Panc1 (cell line): ENCODE measurements around the gene SPZ1. TPM values are rescaled to one million over a fixed set of nuclear protein-coding genes. Genes with fewer than 3 reads are reported as not detected.

Experiments
- ATAC-seq: fragments of 200-7000 bp; cut with Tn5 transposase; 2 replicates; pipeline ENCODE4 v1.9.1; 2020; ENCODE audit warnings: mild to moderate bottlenecking, moderate library complexity
- BruUV-seq: library from RNA; stranded (reverse); fragments of 400-500 nt; replicated peaks from 2 replicates; lab custom pipeline; 2021; lab: Mats Ljungman, UMichigan
- CTCF ChIA-PET: fragments of 300-600 bp; sonication (Branson Sonifier 250); formaldehyde crosslinking; loops from one replicate; lab custom pipeline; 2022; ENCODE audit warnings: antibody characterized with exemption; lab: Charles Lee
- POLR2A ChIA-PET: fragments of 300-600 bp; sonication (Branson Sonifier 250); formaldehyde crosslinking; loops from one replicate; lab custom pipeline; 2022; ENCODE audit warnings: antibody characterized with exemption; lab: Charles Lee
- DNase-seq: peaks from one replicate; pipeline ENCODE4 v3.0.0-alpha.2; 2010; ENCODE audit warnings: low read depth, low spot score
- H3K27ac ChIP-seq: 2 replicates; pipeline ENCODE4 v1.5.1; 2011; ENCODE audit warnings: mild to moderate bottlenecking, low read length, inconsistent platforms
- H3K27me3 ChIP-seq: fragments of 200-500 bp; sonication (Bioruptor generic); 2 replicates; pipeline ENCODE4 v1.6.0; 2014; ENCODE audit warnings: low read length, inconsistent platforms; ENCODE audit not compliant: control insufficient read depth, insufficient read depth
- H3K36me3 ChIP-seq: fragments of 200-500 bp; sonication (Bioruptor generic); 2 replicates; pipeline ENCODE4 v1.5.1; 2014; ENCODE audit warnings: inconsistent platforms, mild to moderate bottlenecking, low read length, moderate library complexity; ENCODE audit not compliant: control insufficient read depth, insufficient read depth
- H3K4me1 ChIP-seq: 2 replicates; pipeline ENCODE4 v1.5.1; 2011; ENCODE audit warnings: inconsistent platforms, mild to moderate bottlenecking, low read length, moderate library complexity; ENCODE audit not compliant: control insufficient read depth, insufficient read depth
- H3K4me3 ChIP-seq, 2 experiments: 2 replicates each; pipeline ENCODE4 v1.5.1; 2011 to 2012; ENCODE audit warnings: low read depth in 2 of 2, low read length in 2 of 2, mild to moderate bottlenecking in 2 of 2, inconsistent platforms in 1 of 2, moderate library complexity in 1 of 2
- H3K9me3 ChIP-seq: fragments of 200-500 bp; sonication (Bioruptor generic); 2 replicates; pipeline ENCODE4 v1.5.1; 2014; ENCODE audit warnings: low read depth, mild to moderate bottlenecking, inconsistent platforms, low read length, moderate library complexity; ENCODE audit not compliant: control insufficient read depth, insufficient read depth
- CTCF ChIP-seq: fragments of 450-650 bp; IDR thresholded peaks from 2 replicates; pipeline ENCODE4 v1.5.1; 2017; ENCODE audit warnings: mild to moderate bottlenecking
- POLR2AphosphoS5 ChIP-seq: IDR thresholded peaks from 2 replicates; pipeline ENCODE4 v1.6.1; 2012; ENCODE audit warnings: mild to moderate bottlenecking, low read depth, low read length, moderate library complexity
- SIN3A ChIP-seq: IDR thresholded peaks from 2 replicates; pipeline ENCODE4 v1.6.1; 2012; ENCODE audit warnings: low read depth, mild to moderate bottlenecking, low read length, moderate library complexity, borderline replicate concordance; ENCODE audit not compliant: insufficient read depth
- TCF7L2 ChIP-seq: IDR thresholded peaks from 2 replicates; pipeline ENCODE4 v1.6.1; 2011; ENCODE audit warnings: mild to moderate bottlenecking, low read depth, low read length, inconsistent platforms
- in situ Hi-C: cut with HindIII; loops from 2 replicates; pipeline ENCODE4 v1.10.0; 2016; ENCODE audit warnings: low sequenced_read_pairs, low pct_unique_long_range_greater_than_20kb
- intact Hi-C: fragments of 100-400 bp; cut with micrococcal nuclease; formaldehyde crosslinking; loops from one replicate; pipeline ENCODE4 v1.10.0; 2022; ENCODE audit not compliant: unreplicated experiment
- total RNA-seq: library from RNA; stranded (reverse); gene quantifications from one replicate; pipeline ENCODE4 v1.2.1, GENCODE V29; 2021; ENCODE audit not compliant: unreplicated experiment
- TF ChIP-seq, protein P1 (sequence below), 2 experiments: IDR thresholded peaks; 2 replicates each; pipeline ENCODE4 v1.6.1; 2011 to 2012; ENCODE audit warnings: low read depth in 2 of 2, control low read depth in 1 of 2, low read length in 1 of 2, mild to moderate bottlenecking in 1 of 2, moderate library complexity in 1 of 2; ENCODE audit not compliant: insufficient read depth in 1 of 2

The SPZ1 gene
- total RNA-seq, 1 experiment from 2014 or later, result not detected

- Histone ChIP-seq H3K4me3 (no peak overlapping the region), H3K27ac (no peak overlapping the region), H3K36me3 (no peaks in the 10 kb centered on the region), H3K27me3 (peaks cover 21% of the 10 kb centered on the region), H3K4me1 (no peaks in the 10 kb centered on the region), H3K9me3 (no peaks in the 10 kb centered on the region)
- CTCF ChIA-PET, result interaction anchor here (0.6 kb wide), 1 partner anchor 227 kb away, joined by 4 read pairs; no protein-coding TSS in a partner anchor
- in situ Hi-C loops, result no loop called here
- DNase-seq, result no peak
- intact Hi-C loops, result no loop called here
- BruUV-seq, result no TSS peak
- POLR2A ChIA-PET, result no interaction called here
- no peak for TF ChIP-seq POLR2AphosphoS5
- TF ChIP-seq SIN3A, result no peak
- no peak for TF ChIP-seq TCF7L2
- no peak for TF ChIP-seq CTCF
- TF ChIP-seq, protein P1, sequence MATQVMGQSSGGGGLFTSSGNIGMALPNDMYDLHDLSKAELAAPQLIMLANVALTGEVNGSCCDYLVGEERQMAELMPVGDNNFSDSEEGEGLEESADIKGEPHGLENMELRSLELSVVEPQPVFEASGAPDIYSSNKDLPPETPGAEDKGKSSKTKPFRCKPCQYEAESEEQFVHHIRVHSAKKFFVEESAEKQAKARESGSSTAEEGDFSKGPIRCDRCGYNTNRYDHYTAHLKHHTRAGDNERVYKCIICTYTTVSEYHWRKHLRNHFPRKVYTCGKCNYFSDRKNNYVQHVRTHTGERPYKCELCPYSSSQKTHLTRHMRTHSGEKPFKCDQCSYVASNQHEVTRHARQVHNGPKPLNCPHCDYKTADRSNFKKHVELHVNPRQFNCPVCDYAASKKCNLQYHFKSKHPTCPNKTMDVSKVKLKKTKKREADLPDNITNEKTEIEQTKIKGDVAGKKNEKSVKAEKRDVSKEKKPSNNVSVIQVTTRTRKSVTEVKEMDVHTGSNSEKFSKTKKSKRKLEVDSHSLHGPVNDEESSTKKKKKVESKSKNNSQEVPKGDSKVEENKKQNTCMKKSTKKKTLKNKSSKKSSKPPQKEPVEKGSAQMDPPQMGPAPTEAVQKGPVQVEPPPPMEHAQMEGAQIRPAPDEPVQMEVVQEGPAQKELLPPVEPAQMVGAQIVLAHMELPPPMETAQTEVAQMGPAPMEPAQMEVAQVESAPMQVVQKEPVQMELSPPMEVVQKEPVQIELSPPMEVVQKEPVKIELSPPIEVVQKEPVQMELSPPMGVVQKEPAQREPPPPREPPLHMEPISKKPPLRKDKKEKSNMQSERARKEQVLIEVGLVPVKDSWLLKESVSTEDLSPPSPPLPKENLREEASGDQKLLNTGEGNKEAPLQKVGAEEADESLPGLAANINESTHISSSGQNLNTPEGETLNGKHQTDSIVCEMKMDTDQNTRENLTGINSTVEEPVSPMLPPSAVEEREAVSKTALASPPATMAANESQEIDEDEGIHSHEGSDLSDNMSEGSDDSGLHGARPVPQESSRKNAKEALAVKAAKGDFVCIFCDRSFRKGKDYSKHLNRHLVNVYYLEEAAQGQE (IDR thresholded peaks at IDR 0.05; ENCODE audit: insufficient read depth in 1 of 2, low read depth in 2 of 2, low read length in 1 of 2), result no peak
- no peak for ATAC-seq
These were observed 1.6 kb upstream of the SPZ1 start for GRCh38 chr5:80318212-80318611.

- BruUV-seq, result no TSS peak
- intact Hi-C loops, result no loop called here
- no peaks in the 10 kb centered on the region for H3K4me1 ChIP-seq
- ChIA-PET POLR2A (no interaction called here), CTCF (no interaction called here)
- no peaks in the 10 kb centered on the region for H3K9me3 ChIP-seq
- peaks cover 24% of the 10 kb centered on the region for H3K27me3 ChIP-seq
- DNase-seq (no peak), ATAC-seq (no peak)
- in situ Hi-C loops, result no loop called here
- TF ChIP-seq TCF7L2, result no peak
- no peak for TF ChIP-seq POLR2AphosphoS5
- no peak for TF ChIP-seq CTCF
- TF ChIP-seq, protein P1 (IDR thresholded peaks at IDR 0.05; ENCODE audit: insufficient read depth in 1 of 2, low read depth in 2 of 2, low read length in 1 of 2), result no peak
- no peak for TF ChIP-seq SIN3A
- H3K4me3 ChIP-seq, result no peak overlapping the region
- no peak overlapping the region for H3K27ac ChIP-seq
- no peaks in the 10 kb centered on the region for H3K36me3 ChIP-seq
These were observed 5.1 kb downstream of the SPZ1 start for GRCh38 chr5:80324912-80325311.
